Activated CD4-positive, alpha-beta T cell treated with anti-CD3 and anti-CD28 coated beads for 36 hours (primary cell): Measurements from ENCODE around the gene PTPN14. TPM values are rescaled to one million over a fixed set of nuclear protein-coding genes. Genes with fewer than 3 reads are reported as not detected.
"Not testable (repeated sequence)": the region's sequence is repeated elsewhere in the genome, so short reads cannot be mapped to it uniquely, and the experiment has no call there.

Source experiments
- ATAC-seq: fragments of 200-7000 bp; cut with Tn5 transposase; one replicate; pipeline ENCODE4 v1.10.0; 2021; ENCODE audit warnings: mild to moderate bottlenecking, moderate library complexity
- CTCF ChIA-PET: fragments of 350-600 bp; sonication (Branson Sonifier 250); formaldehyde crosslinking; loops from one replicate; lab custom pipeline; 2021; ENCODE audit warnings: antibody characterized with exemption; lab: Charles Lee
- POLR2A ChIA-PET: fragments of 350-600 bp; sonication (Branson Sonifier 250); formaldehyde crosslinking; loops from one replicate; lab custom pipeline; 2021; ENCODE audit warnings: antibody characterized with exemption, inconsistent platforms; lab: Charles Lee
- DNase-seq: peaks from one replicate; pipeline ENCODE4 v3.0.0-alpha.2; 2020
- H3K27ac Mint-ChIP-seq: one replicate; pipeline ENCODE4 v1.8.0; 2021; ENCODE audit warnings: mixed read lengths
- H3K27me3 Mint-ChIP-seq: one replicate; pipeline ENCODE4 v1.8.0; 2021; ENCODE audit warnings: mixed read lengths
- H3K36me3 Mint-ChIP-seq: one replicate; pipeline ENCODE4 v1.8.0; 2021; ENCODE audit warnings: low read depth, mixed read lengths
- H3K4me1 Mint-ChIP-seq: one replicate; pipeline ENCODE4 v1.8.0; 2021; ENCODE audit warnings: mixed read lengths
- H3K4me3 Mint-ChIP-seq: one replicate; pipeline ENCODE4 v1.8.0; 2021; ENCODE audit warnings: mild to moderate bottlenecking, moderate library complexity, mixed read lengths
- H3K9me3 Mint-ChIP-seq: one replicate; pipeline ENCODE4 v1.8.0; 2021; ENCODE audit warnings: low read depth, mixed read lengths
- intact Hi-C, 2 experiments: fragments of 100-400 bp; cut with DNase I in 1 of 2; cut with micrococcal nuclease in 1 of 2; formaldehyde crosslinking; loops; one replicate each; pipeline versions ENCODE4 v1.14.2 to v1.15.1; 2022 to 2024; cut with DNase I, micrococcal nuclease
- total RNA-seq, 2 experiments: library from RNA; stranded (reverse); gene quantifications; one replicate each; pipeline ENCODE4 v1.2.3, GENCODE V29; 2021

The PTPN14 gene
- total RNA-seq, 2 experiments from 2014 or later: 4.1 to 4.3 TPM

GRCh38 chr1:214516434-214517326, 34.7 kb downstream of the PTPN14 start:
- ChIA-PET CTCF (interaction anchor here (0.5 kb wide), 1 partner anchor 84 kb away, joined by 3 read pairs; no protein-coding TSS in a partner anchor), POLR2A (no interaction called here)
- DNase-seq (no peak), ATAC-seq (no peak)
- Mint-ChIP-seq H3K4me3 (no peak overlapping the region), H3K36me3 (no peaks in the 10 kb centered on the region), H3K27me3 (no peaks in the 10 kb centered on the region), H3K9me3 (no peaks in the 10 kb centered on the region), H3K27ac (no peak overlapping the region), H3K4me1 (peaks cover 18% of the 10 kb centered on the region)
- intact Hi-C loops: no loop called here

GRCh38 chr1:214515544-214516433, 35.6 kb downstream of the PTPN14 start:
- ChIA-PET CTCF (no interaction called here), POLR2A (no interaction called here)
- DNase-seq (no peak), ATAC-seq (no peak)
- no peaks in the 10 kb centered on the region for H3K9me3 Mint-ChIP-seq
- no peaks in the 10 kb centered on the region for H3K36me3 Mint-ChIP-seq
- H3K27ac Mint-ChIP-seq: no peak overlapping the region
- no peaks in the 10 kb centered on the region for H3K27me3 Mint-ChIP-seq
- H3K4me1 Mint-ChIP-seq: peaks cover 18% of the 10 kb centered on the region
- intact Hi-C loops: no loop called here
- no peak overlapping the region for H3K4me3 Mint-ChIP-seq

- DNase-seq (no peak), ATAC-seq (no peak)
- POLR2A ChIA-PET: no interaction called here
- H3K4me3 Mint-ChIP-seq: no peak overlapping the region
- peaks cover 18% of the 10 kb centered on the region for H3K4me1 Mint-ChIP-seq
- no peaks in the 10 kb centered on the region for H3K9me3 Mint-ChIP-seq
- no peak overlapping the region for H3K27ac Mint-ChIP-seq
- no peaks in the 10 kb centered on the region for H3K27me3 Mint-ChIP-seq
- H3K36me3 Mint-ChIP-seq: no peaks in the 10 kb centered on the region
- CTCF ChIA-PET: interaction anchor here (0.7 kb wide), 1 partner anchor 21 kb away, joined by 4 read pairs; no protein-coding TSS in a partner anchor
- intact Hi-C loops: no loop called here
Measured at GRCh38 chr1:214514819-214515383, 36.5 kb downstream of the PTPN14 start.

GRCh38 chr1:214514032-214514818, 37.2 kb downstream of the PTPN14 start:
- no peaks in the 10 kb centered on the region for H3K9me3 Mint-ChIP-seq

GRCh38 chr1:214513394-214513793, 38.0 kb downstream of the PTPN14 start:
- Mint-ChIP-seq H3K36me3 (no peaks in the 10 kb centered on the region), H3K4me1 (peaks cover 18% of the 10 kb centered on the region), H3K27me3 (no peaks in the 10 kb centered on the region), H3K4me3 (no peak overlapping the region), H3K9me3 (no peaks in the 10 kb centered on the region), H3K27ac (no peak overlapping the region)
- DNase-seq (no peak), ATAC-seq (no peak)
- ChIA-PET POLR2A (no interaction called here), CTCF (interaction anchor here (0.7 kb wide), 1 partner anchor 253 kb away, joined by 3 read pairs; no protein-coding TSS in a partner anchor)
- intact Hi-C loops: no loop called here

More at GRCh38 chr1:214514032-214514818, 37.2 kb downstream of the PTPN14 start:
- H3K4me3 Mint-ChIP-seq: no peak overlapping the region
- ChIA-PET POLR2A (no interaction called here), CTCF (interaction anchor here (0.7 kb wide), 2 partner anchors 20 to 252 kb away, joined by 3 to 4 read pairs; no protein-coding TSS in a partner anchor)
- H3K4me1 Mint-ChIP-seq: peaks cover 18% of the 10 kb centered on the region
- no peak for DNase-seq
- ATAC-seq: no peak
- no peaks in the 10 kb centered on the region for H3K27me3 Mint-ChIP-seq
- no peak overlapping the region for H3K27ac Mint-ChIP-seq
- H3K36me3 Mint-ChIP-seq: no peaks in the 10 kb centered on the region
- intact Hi-C loops: no loop called here

- CTCF ChIA-PET: no interaction called here
Measured at GRCh38 chr1:214511639-214511998, 39.8 kb downstream of the PTPN14 start.

GRCh38 chr1:214510914-214511638, 40.3 kb downstream of the PTPN14 start:
- no peaks in the 10 kb centered on the region for H3K36me3 Mint-ChIP-seq
- peaks cover 23% of the 10 kb centered on the region for H3K4me1 Mint-ChIP-seq
- ATAC-seq (no peak), DNase-seq (no peak)
- no peaks in the 10 kb centered on the region for H3K9me3 Mint-ChIP-seq
- intact Hi-C loops: no loop called here
- H3K4me3 Mint-ChIP-seq: no peak overlapping the region
- H3K27ac Mint-ChIP-seq: no peak overlapping the region
- ChIA-PET POLR2A (no interaction called here), CTCF (interaction anchor here (0.6 kb wide), 1 partner anchor 184 kb away, joined by 3 read pairs; no protein-coding TSS in a partner anchor)
- no peaks in the 10 kb centered on the region for H3K27me3 Mint-ChIP-seq

More at GRCh38 chr1:214511639-214511998, 39.8 kb downstream of the PTPN14 start:
- no peak for DNase-seq
- Mint-ChIP-seq H3K36me3 (no peaks in the 10 kb centered on the region), H3K4me3 (no peak overlapping the region), H3K9me3 (no peaks in the 10 kb centered on the region), H3K4me1 (peaks cover 24% of the 10 kb centered on the region), H3K27ac (no peak overlapping the region), H3K27me3 (no peaks in the 10 kb centered on the region)
- intact Hi-C loops: no loop called here
- no peak for ATAC-seq
- POLR2A ChIA-PET: no interaction called here

GRCh38 chr1:214510477-214510876, 40.9 kb downstream of the PTPN14 start:
- intact Hi-C loops: no loop called here
- CTCF ChIA-PET: interaction anchor here (0.6 kb wide), 1 partner anchor 183 kb away, joined by 3 read pairs; no protein-coding TSS in a partner anchor
- POLR2A ChIA-PET: no interaction called here
- H3K4me1 Mint-ChIP-seq: peaks cover 17% of the 10 kb centered on the region
- H3K9me3 Mint-ChIP-seq: no peaks in the 10 kb centered on the region
- H3K4me3 Mint-ChIP-seq: no peak overlapping the region
- no peak overlapping the region for H3K27ac Mint-ChIP-seq
- ATAC-seq (no peak), DNase-seq (no peak)
- no peaks in the 10 kb centered on the region for H3K27me3 Mint-ChIP-seq
- H3K36me3 Mint-ChIP-seq: no peaks in the 10 kb centered on the region

GRCh38 chr1:214509622-214510021, 41.8 kb downstream of the PTPN14 start:
- intact Hi-C loops: loop anchor here in 1 of 2 experiments (5.0 kb wide), 1 partner anchor 252 kb away; no protein-coding TSS in a partner anchor
- ATAC-seq, POLR2A ChIA-PET, H3K27me3 Mint-ChIP-seq, DNase-seq, H3K27ac Mint-ChIP-seq, H3K9me3 Mint-ChIP-seq, H3K4me3 Mint-ChIP-seq, H3K36me3 Mint-ChIP-seq: not testable (repeated sequence)
- CTCF ChIA-PET: interaction anchor here (0.8 kb wide), 1 partner anchor 178 kb away, joined by 3 read pairs; no protein-coding TSS in a partner anchor
- peaks cover 10% of the 10 kb centered on the region for H3K4me1 Mint-ChIP-seq

GRCh38 chr1:214506972-214507431, 44.4 kb downstream of the PTPN14 start:
- Mint-ChIP-seq H3K9me3 (no peaks in the 10 kb centered on the region), H3K27me3 (peaks cover 5% of the 10 kb centered on the region), H3K4me3 (no peak overlapping the region), H3K36me3 (no peaks in the 10 kb centered on the region), H3K4me1 (peaks cover 8% of the 10 kb centered on the region), H3K27ac (no peak overlapping the region)
- ATAC-seq (peak; percentile 61), DNase-seq (no peak)
- POLR2A ChIA-PET: no interaction called here
- CTCF ChIA-PET: interaction anchor here (1.1 kb wide), 1 partner anchor 14 kb away, joined by 3 read pairs; no protein-coding TSS in a partner anchor
- intact Hi-C loops: loop anchor here in 1 of 2 experiments (5.0 kb wide), 1 partner anchor 250 kb away; no protein-coding TSS in a partner anchor
